Measurements from ENCODE around the gene GPR137B. TPM values are rescaled to one million over a fixed set of nuclear protein-coding genes. Genes with fewer than 3 reads are reported as not detected.

The GPR137B gene
- total RNA-seq, 1 experiment from 2014 or later = 8.2 TPM

- DNase-seq (ENCODE audit: low read depth) = no peak
Measured at GRCh38 chr1:236201786-236202185, 59.4 kb downstream of the GPR137B start.

- DNase-seq (ENCODE audit: low read depth) = peak; percentile 1
Measured at GRCh38 chr1:236204039-236204438, 61.7 kb downstream of the GPR137B start.

GRCh38 chr1:236204656-236205055 is 62.3 kb downstream of the GPR137B start:
- no peak for DNase-seq (ENCODE audit: low read depth)

GRCh38 chr1:236206548-236206947 is 64.2 kb downstream of the GPR137B start:
- no peak for DNase-seq (ENCODE audit: low read depth)

- DNase-seq (ENCODE audit: low read depth) = no peak
Measured at GRCh38 chr1:236207121-236207520, 64.8 kb downstream of the GPR137B start.

GRCh38 chr1:236207569-236207968 is 65.2 kb downstream of the GPR137B start:
- no peak for DNase-seq (ENCODE audit: low read depth)

GRCh38 chr1:236209185-236209584 is 66.8 kb downstream of the GPR137B start:
- no peak for DNase-seq (ENCODE audit: low read depth)

- no peak for DNase-seq (ENCODE audit: low read depth)
Measured at GRCh38 chr1:236209713-236210112, 67.4 kb downstream of the GPR137B start.

- no peak for DNase-seq (ENCODE audit: low read depth)
Measured at GRCh38 chr1:236211815-236212214, 69.5 kb downstream of the GPR137B start.

GRCh38 chr1:236213534-236213933 is 71.2 kb downstream of the GPR137B start:
- DNase-seq (ENCODE audit: low read depth) = no peak

GRCh38 chr1:236214761-236215160 is 72.4 kb downstream of the GPR137B start:
- DNase-seq (ENCODE audit: low read depth) = no peak

GRCh38 chr1:236220473-236220872 is 78.1 kb downstream of the GPR137B start:
- no peak for DNase-seq (ENCODE audit: low read depth)

GRCh38 chr1:236222632-236223031 is 80.3 kb downstream of the GPR137B start:
- no peak for DNase-seq (ENCODE audit: low read depth)

- DNase-seq (ENCODE audit: low read depth) = no peak
Measured at GRCh38 chr1:236228411-236228810, 86.1 kb downstream of the GPR137B start.

- DNase-seq (ENCODE audit: low read depth) = no peak
Measured at GRCh38 chr1:236235116-236235515, 92.8 kb downstream of the GPR137B start.

GRCh38 chr1:236239092-236239585 is 96.8 kb downstream of the GPR137B start:
- no peak for DNase-seq (ENCODE audit: low read depth)

GRCh38 chr1:236240675-236241074 is 98.3 kb downstream of the GPR137B start:
- DNase-seq (ENCODE audit: low read depth) = no peak

- no peak for DNase-seq (ENCODE audit: low read depth)
Measured at GRCh38 chr1:236242568-236242967, 100.2 kb downstream of the GPR137B start.

- DNase-seq (ENCODE audit: low read depth) = no peak
Measured at GRCh38 chr1:236247286-236247685, 104.9 kb downstream of the GPR137B start.

GRCh38 chr1:236251587-236251986 is 109.2 kb downstream of the GPR137B start:
- no peak for DNase-seq (ENCODE audit: low read depth)

- DNase-seq (ENCODE audit: low read depth) = no peak
Measured at GRCh38 chr1:236253119-236253518, 110.8 kb downstream of the GPR137B start.

GRCh38 chr1:236253918-236254637 is 111.7 kb downstream of the GPR137B start:
- no peak for DNase-seq (ENCODE audit: low read depth)

- DNase-seq (ENCODE audit: low read depth) = no peak
Measured at GRCh38 chr1:236257216-236257615, 114.9 kb downstream of the GPR137B start.

GRCh38 chr1:236258114-236258622 is 115.8 kb downstream of the GPR137B start:
- no peak for DNase-seq (ENCODE audit: low read depth)

Measured in RPMI7951 (cell line).